Renal cortical epithelial cell (primary cell): Measurements from ENCODE around the gene HIVEP3. TPM values are rescaled to one million over a fixed set of nuclear protein-coding genes. Genes with fewer than 3 reads are reported as not detected.
"Not testable (repeated sequence)": the region's sequence is repeated elsewhere in the genome, so short reads cannot be mapped to it uniquely, and the experiment has no call there.

Source experiments
- DNase-seq: peaks from one replicate; pipeline ENCODE4 v3.0.0-alpha.2; 2011; ENCODE audit warnings: low read depth
- total RNA-seq: library from RNA; depleted of rRNA; stranded (reverse); fragments of >200 nt; gene quantifications from 2 replicates; pipeline ENCODE4 v1.2.3, GENCODE V29; 2014

Gene HIVEP3
- total RNA-seq, 1 donor from 2014 or later, result 3.3 TPM

DNA sequence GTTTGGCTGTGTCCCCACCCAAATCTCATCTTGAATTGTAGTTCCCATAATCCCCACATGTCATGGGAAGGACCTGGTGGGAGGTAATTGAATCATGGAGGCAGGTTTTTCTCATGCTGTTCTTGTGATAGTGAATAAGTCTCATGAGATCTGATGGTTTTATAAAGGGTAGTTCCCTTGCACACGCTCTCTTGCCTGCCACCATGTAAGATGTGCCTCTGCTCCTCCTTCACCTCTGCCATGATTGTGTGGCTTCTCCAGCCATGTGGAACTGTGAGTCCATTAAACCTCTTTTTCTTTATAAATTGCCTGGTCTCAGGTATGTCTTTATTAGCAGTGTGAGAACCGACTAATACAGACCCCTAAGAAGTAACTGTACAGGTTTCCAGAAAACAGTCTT lies 2.5 kb upstream of the HIVEP3 start:
- not testable (repeated sequence) for DNase-seq

DNA sequence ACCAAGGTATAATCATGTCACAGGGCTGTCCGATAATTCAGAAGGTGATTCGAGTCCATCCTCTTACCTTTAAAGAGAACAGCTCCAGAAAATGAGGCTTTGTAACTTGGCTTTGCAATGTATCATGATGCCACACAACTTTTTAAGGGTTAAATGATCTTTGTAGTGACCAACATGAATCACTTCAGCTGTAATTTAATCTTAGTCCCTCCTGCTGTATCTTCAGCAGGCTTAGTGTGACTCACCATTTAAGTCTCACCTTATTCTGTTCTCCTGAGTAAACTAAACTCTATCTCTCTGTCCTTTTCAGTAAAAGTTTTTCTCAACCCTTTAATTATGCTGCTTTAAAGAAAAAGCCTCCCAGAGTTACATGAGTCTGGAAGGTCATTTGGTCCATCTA lies 1.9 kb upstream of the HIVEP3 start:
- DNase-seq, result peak; percentile 81

DNA sequence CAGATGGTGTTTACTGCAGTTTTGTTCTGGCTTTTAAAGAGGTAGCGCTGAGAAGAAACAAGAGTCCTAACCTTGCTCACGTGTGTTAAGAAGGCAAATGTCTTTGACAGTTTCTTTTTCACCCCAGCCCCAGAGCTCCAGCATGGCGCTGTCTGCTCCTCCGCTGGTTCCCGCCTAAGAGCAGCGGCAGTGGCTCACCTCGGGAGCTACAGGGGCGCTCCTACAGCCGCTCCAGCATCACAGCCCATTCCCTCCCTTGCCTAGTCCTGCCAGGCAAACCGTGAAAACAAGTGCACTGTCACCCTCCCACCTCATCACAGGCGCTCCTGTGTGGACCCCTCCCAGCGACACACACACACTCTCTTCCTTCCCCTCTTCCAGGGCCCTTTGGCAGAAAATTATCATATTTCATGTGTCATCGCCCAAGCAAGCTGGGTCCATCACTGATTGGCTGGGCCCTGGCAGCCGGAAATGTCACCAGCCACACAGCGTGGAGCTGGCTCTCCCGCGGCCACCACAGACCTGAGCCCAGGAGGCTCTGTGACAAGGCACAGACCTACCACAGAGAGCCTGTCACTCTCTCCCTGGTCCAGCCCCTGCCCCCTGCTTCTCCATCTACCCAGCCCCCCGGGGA lies 1.2 kb upstream of the HIVEP3 start:
- peak; percentile 50 for DNase-seq

DNA sequence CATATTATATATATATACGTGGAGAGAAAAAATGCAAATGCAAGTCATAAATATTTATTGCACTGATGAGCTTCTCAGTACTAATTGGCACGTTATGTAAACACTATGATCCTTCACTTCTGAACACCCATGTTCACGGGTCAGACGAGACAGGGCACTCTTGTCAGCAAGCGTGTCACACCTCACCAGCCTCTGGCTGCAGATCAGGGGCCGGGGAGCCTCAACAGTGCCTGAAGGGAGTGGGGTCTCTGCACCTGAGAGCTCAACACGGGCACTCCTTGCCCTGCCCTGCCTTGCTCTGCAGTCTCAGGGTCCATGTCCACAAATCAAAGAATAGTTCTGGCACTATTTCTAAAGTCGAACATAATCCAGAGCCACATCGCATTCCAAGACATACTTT lies 409 bp upstream of the HIVEP3 start:
- no peak for DNase-seq

DNA sequence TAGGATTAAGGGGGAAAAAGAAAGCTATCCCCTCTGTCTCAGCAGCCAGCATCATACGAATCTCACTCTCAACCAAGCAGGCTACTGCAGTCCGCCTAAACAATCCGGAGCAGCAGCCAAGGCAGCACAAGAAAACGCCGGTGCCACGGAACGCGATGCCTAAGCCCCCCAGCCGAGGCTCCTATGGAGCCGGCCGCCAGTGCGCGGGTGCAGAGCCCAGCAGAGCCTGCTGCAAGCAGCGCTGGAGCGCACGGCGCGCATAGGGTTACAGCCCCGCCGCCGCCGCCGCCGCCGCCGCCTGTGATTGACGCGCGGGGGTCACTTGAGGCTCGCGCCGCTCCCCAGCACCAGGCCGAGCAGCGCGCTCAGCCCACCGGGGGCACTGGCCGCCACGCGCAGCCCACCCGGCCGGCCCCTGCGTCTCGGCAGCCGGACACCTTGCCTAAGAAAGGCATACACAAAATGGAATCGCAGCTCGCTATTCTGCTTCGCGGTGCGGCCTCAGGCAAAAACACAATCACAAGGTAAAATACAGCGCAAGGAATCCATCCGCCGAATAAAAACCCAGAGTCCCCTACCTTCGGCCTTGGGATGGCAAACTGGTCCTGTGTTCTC lies 780 bp downstream of the HIVEP3 start:
- DNase-seq, result no peak

DNA sequence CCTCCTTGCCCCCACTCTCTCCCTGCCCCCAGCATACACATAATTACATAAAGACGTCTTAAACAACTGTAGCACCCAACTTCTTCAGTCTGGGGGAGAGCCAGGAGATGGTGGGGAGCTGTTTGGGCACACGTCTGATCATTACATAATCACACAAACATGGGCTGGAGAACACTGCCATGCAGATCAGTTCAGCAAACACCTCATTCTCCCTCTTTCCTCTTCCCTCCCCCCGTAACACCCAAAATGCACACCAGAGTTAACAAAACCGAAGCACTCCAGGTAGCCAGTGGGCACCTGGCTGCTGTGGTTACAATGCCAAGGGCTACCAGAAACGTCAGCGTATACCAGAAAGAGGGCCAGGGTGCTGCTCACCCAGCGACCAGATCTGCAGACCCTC lies 1.6 kb downstream of the HIVEP3 start:
- no peak for DNase-seq

DNA sequence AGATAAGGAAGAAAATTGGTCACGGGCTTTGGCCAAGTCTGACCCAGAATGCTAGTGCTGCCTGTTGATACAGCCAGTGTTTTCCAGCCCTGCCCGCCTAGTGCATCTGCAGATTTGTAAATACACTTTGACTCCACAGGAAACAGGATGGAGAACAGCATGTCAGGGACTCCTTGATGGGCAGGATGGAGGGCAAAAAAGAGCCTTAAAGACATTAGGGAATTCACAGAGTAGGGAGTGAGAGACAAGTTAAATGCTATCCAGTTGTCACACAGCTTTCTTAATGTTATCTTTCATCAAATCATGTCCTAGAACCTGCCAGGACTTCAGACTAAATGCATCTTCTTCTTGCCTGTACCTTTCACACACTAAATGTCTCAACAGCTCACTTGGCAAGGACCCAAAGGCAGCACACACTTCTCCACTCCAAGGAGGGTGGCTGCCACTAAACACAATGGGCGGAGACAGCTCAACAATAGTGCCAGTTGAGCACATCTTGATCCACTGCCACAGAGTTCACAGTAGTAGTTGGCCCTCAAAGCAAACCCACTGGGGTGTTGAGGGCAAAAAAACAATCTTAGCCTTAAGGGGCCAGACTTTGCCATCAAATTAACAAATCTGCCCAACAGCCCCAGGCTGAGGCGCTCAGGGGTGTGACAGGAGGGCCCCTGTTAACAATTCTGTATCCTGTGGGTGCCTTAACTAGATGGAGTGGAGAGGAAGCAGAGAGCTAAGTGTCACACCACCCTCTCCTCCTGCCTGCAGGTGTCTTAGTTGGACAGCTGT lies 2.7 kb downstream of the HIVEP3 start:
- peak; percentile 65 for DNase-seq

DNA sequence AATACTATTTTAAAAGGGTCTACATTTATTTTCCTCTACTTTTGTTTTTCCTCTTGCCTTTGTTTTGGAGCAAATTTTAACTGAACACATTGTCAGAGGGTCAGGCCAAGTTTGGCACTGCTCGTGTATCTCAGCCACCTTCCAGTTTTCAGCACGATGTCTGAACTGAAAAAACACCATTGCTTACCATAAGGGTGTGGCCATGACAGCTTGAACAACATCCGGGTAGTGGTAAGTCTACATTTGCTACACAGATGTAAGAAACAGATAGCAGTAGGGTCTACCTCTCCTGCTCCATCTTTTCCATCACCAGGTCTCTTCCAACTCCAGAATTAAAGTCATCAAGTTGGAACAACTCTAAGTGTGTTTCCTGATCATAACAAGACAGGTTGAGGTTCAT lies 4.2 kb downstream of the HIVEP3 start:
- DNase-seq, result no peak

DNA sequence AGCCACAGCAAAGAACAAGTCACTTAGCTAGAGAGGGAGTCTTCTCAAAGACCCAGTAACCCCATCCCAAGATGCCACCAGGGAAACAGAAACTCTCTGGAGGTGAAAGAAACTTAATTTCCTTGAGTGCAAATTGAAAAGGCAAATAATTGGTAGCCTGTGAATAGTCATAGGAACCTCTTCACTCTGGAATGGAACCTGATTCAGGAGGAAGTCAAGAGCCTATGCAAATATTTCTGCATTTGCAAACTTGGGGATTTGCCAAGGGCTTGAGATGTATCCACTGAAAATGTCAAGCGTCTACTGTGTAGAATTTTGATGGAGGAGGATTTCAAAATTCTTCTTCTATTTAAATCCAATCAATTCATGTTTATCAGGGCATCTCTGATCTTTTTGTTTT lies 5.7 kb downstream of the HIVEP3 start:
- DNase-seq, result no peak

DNA sequence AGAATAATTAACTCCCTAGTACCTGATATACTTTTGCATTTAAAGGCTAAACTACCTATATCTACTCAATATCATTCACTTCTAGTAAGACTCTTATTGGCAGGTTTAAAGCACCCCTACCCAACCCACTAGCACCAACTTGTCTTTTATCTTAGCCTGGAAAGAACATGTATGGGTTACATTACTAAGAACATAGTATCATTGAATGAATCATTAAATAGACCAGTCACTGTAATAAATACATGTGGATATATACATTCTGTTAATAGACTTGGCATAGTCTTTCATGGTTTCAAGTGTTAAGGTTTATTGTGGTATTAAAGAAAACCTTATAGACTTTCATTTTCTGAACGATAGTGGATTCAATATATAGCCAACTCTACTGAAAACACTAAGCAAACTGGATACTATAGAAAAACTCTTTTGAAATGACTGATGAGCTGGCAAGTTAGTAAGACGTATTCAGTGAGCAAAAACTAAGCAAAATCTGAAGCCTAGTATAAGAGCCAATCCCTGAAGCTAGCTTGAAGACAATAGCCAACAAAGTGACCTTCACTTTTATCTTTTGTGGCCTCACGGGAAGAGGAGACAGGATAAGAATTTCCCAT lies 10.3 kb downstream of the HIVEP3 start:
- no peak for DNase-seq

DNA sequence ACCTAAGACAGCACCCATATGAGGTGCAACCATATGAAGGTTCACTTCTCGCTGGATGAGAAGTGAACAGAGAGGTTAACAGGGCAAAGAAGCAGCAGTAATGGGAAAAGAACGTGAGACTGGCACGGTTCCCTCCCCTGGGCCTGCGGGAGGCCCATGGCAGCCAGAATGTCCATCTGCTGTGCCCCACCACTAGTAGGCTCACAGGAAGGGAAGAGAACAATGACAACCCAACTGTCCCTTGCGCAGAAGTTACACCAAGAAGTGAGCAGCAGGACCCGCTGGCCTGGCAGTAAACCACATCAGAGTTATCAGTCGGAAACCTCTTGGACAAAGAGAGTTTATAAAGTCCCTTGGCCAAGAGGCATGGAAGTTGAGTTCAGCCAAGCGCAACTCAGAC lies 11.3 kb downstream of the HIVEP3 start:
- no peak for DNase-seq

DNA sequence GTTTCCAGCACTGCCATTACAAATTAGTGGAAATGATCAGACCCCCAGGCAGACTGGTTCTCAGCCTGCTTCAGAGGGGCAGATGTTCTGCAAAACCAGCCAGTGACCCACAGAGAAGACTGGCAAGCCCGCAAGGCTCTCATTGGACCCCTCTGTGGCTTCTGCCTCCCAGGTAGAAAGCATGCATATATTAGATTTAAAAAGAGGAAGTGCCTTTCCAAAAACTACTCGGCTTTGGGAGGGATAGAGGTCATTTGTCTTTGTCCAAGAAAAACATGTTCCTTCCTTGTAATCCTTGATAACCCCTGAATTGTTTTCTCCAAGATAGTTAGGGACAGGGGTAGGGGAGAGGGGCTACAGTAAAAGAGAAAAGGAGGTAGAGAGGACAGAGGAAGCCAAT lies 11.8 kb downstream of the HIVEP3 start:
- no peak for DNase-seq

DNA sequence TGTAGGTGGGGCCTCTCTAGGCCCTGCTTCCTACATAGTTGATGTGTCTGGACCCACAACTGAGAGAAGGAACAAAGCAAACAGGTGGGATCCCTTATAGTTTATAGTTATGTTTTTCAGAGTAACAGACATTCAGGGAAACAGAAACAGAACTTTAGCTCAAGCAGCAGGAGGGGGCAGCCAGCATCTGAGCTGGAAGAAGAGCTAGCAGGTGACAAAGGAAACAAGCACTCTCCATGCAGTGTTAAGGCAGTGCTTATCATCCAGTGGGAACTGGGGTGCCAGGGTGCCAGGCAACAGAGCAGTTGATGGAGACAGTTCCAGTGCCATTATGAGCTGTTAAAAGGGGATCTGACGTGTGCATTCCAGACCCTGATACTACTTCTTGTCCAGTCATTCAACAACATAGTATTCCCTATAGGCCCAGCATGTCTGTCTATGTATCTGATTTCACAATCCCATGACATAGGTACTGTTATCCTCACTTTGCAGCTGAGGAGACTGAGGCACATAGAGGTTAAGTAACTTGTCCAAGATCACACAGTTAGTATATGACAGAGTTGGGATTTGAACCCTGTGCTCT lies 13.5 kb downstream of the HIVEP3 start:
- no peak for DNase-seq

DNA sequence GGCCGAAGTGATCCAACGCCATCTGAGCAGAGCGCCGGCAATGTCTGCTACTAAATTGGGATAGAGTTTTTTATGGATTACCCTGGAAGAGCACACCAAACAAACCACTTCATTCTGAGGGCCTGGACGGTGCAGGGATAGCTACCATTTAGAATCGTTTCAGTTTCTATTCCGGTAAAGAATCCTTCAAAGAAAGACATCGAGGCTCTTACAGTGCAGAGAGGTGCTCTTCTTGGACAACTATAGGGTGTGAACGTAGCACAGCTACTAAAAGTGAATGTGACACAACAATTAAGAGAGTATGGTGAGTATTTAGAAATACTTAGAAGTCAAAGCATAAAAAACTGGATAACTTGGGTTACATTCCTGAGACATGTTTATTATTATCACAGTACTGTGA lies 16.1 kb downstream of the HIVEP3 start:
- no peak for DNase-seq

DNA sequence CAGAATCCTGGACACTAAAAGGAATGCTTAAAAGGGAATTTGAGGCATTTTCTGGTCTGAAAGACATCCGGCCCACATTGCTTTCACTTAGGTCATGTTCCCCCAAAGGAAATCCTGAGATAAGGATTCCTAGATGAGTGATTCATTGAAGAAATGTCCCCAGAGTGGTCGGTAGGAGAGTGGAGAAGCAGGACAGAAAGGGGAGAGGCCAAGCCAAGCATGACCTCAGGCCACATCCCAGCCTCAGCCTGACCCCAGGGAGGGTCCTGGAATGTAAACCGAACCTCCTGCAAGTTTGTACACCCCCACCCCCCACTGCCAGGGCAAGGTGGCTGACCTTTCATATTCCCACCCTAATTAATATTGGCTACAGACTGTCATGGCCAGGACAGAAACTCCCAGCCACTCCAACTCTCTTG lies 16.6 kb downstream of the HIVEP3 start:
- peak; percentile 71 for DNase-seq

DNA sequence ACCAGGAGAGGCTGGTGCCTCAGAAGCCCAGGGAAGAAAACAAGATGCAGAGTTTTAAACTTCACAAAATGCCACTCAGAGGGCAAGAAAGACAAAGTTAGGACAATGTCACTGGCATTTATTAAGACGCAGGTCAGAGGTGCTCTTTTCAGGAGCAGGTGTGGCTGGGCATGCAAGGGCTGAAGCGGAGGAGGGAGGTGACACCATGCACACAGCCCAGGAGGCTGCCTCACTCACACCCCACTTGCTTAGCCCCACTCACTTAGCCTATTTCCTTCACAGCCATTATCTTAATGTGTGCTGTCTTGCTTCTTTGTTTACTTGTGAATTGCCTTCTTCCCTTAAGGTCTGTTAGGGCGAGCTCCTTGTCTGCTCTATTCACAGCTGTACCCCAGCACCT lies 17.2 kb downstream of the HIVEP3 start:
- no peak for DNase-seq

DNA sequence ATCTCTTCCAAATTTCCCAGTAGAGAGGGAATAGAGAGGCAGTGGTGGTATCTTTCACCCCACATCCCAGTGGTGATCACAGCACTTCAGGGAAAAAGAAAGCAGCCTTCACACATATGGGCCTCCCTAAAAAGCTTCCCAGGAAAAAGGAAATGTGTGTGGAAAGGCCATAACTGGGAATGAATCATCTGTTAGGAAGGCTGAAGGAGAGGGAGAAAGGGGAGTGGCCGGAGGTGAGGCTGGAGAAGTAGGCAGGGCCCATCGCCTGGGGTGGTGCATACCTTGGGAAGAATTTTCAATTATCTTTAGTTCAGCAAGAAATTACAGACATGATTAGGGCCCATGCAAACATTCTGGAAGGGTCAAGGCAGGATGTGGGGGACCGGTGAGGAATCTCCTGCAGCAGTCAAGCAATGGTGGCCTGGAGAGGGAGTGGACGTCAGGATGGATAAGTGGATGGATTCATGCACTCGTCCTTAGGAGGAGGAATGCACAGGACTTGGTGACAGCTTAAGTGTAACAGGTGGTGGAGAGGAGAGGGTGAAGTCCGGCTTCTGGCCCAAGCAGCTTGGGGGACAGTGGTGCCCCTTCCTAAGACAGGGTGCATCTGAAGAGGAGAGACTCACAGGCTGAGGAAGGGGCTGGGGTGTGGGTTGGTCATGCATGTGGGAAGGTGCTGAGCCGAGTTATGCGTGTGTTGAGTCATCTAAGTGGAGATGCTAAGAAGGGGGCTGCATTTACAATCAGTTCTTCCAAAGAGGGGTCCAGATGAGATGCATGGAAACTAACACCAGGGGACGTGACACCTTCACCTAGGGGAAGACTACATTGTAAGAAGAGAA lies 17.9 kb downstream of the HIVEP3 start:
- peak; percentile 85 for DNase-seq

DNA sequence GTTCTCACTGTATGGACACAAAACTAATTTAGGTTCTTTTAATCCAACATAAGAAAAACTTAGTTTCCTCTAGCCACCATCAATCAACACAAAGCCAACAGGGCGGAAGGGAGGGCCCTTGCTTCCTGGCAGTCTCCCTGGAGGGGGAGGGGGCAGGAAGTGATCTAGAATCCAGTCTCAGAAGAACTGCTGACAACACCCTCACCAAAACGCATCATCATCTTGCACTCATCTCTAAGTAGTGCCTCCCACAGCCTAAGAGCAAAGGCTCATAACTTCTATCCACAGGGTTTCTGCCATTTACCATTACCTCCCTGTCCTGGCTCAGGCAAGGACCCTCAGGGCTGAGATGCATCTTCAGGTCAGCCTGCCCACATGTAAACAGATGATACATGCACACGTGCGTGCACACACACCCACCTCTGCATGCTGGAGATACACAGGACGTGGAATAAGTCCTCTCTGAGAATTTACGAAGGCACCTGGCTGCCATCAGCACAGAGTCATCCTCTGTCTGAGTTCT lies 20.5 kb downstream of the HIVEP3 start:
- DNase-seq, result no peak

DNA sequence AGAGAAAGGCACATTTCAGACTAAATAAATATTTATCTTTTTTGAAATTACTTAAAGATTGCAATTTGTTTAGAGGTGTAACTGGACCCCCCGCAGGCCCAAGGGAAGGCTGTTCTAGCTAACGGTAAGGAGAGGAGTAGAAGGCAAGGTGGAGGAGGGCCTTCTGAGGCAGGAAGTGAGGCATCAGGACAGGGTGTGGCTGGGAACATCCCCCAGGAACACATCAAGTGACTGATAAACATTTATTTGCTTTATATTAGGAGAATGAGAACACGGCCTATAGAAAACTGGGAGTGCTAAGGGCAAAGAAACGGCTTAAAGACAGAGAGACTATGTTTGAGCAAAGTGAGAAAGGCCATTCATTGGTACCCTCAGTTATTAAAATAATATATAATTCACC lies 23.2 kb downstream of the HIVEP3 start:
- DNase-seq, result no peak

DNA sequence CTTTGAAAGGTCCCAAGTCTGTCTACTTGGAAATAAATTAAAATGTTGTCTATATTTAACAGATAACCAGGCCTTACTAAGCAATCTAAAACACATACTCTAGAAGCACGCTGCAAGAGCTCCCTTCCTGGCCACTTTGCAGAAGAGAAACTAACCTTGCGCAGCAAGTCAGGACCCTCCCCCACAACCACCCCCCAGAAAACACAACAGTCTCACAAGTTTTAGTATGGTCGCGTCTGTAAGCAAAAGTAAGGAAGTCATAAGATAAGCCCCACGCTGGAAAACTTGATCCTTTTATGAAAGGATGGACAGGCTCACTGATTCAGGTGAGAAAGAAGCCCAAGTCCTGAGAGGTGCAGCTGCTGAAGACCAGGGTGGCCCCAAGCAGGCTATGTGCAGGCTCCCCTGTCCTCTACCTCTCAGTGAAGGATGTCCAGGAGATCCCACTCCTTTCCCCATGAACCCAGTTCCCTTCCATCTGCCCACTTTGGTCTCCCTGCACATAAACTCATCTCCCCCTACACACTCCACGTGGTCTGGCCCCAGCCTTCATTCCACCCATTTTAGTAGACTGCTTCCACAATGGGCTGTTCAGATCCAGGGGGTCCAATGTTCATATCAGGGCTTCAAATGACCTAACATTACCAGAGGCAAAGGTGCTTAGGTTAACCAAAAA lies 23.8 kb downstream of the HIVEP3 start:
- no peak for DNase-seq
